SK-N-SH treated with all-trans-retinoic acid at 6 μM for 48 hours (cell line): ENCODE measurements around the gene TMC5.

Experiments used
- ATAC-seq: fragments of 200-7000 bp; cut with Tn5 transposase; 3 replicates; pipeline ENCODE4 v1.9.1; 2020; ENCODE audit warnings: mild to moderate bottlenecking, moderate library complexity
- ARNTL ChIP-seq: fragments of 450-650 bp; formaldehyde crosslinking; IDR thresholded peaks from 2 replicates; pipeline ENCODE4 v1.5.0; 2020; ENCODE audit warnings: low read depth, mild to moderate bottlenecking, moderate library complexity, borderline replicate concordance
- BACH2 ChIP-seq: fragments of 250-450 bp; sonication (Bioruptor Pico); IDR thresholded peaks from 2 replicates; pipeline ENCODE4 v1.9.0; 2021; ENCODE audit warnings: mild to moderate bottlenecking, borderline replicate concordance
- CSDC2 ChIP-seq: fragments of 250-450 bp; sonication (Bioruptor Pico); IDR thresholded peaks from 2 replicates; pipeline ENCODE4 v1.5.0; 2020; ENCODE audit warnings: mild to moderate bottlenecking, moderate library complexity
- CSRNP3 ChIP-seq: fragments of 250-450 bp; sonication (Bioruptor Pico); IDR thresholded peaks from 2 replicates; pipeline ENCODE4 v1.5.1; 2021; ENCODE audit warnings: mild to moderate bottlenecking, moderate library complexity
- ESRRG ChIP-seq: fragments of 250-450 bp; sonication (Bioruptor Pico); IDR thresholded peaks from 2 replicates; pipeline ENCODE4 v1.6.1; 2021; ENCODE audit warnings: mild to moderate bottlenecking
- GLIS3 ChIP-seq: fragments of 250-450 bp; sonication (Bioruptor Pico); IDR thresholded peaks from 2 replicates; pipeline ENCODE4 v1.5.0; 2020; ENCODE audit warnings: mild to moderate bottlenecking, moderate library complexity
- ISL1 ChIP-seq: fragments of 250-450 bp; sonication (Bioruptor Pico); IDR thresholded peaks from 2 replicates; pipeline ENCODE4 v2.1.2; 2022; ENCODE audit warnings: mild to moderate bottlenecking, moderate library complexity
- OSR1 ChIP-seq: fragments of 250-450 bp; sonication (Bioruptor Pico); IDR thresholded peaks from 2 replicates; pipeline ENCODE4 v1.8.0; 2022; ENCODE audit warnings: moderate library complexity, mild to moderate bottlenecking, inconsistent platforms
- PATZ1 ChIP-seq: fragments of 250-450 bp; sonication (Bioruptor Pico); IDR thresholded peaks from 2 replicates; pipeline ENCODE4 v1.8.0; 2020; ENCODE audit warnings: mild to moderate bottlenecking, moderate library complexity, borderline replicate concordance
- PPARA ChIP-seq: fragments of 250-450 bp; sonication (Bioruptor Pico); IDR thresholded peaks from 2 replicates; pipeline ENCODE4 v1.5.0; 2020; ENCODE audit warnings: mild to moderate bottlenecking, borderline replicate concordance
- RARB ChIP-seq: fragments of 250-450 bp; sonication (Bioruptor Pico); IDR thresholded peaks from 2 replicates; pipeline ENCODE4 v1.8.0; 2021; ENCODE audit warnings: mild to moderate bottlenecking, moderate library complexity
- TCF4 ChIP-seq: fragments of 250-450 bp; sonication (Bioruptor Pico); IDR thresholded peaks from 2 replicates; pipeline ENCODE4 v1.8.0; 2021; ENCODE audit warnings: mild to moderate bottlenecking, moderate library complexity, borderline replicate concordance
- TOX ChIP-seq: fragments of 250-450 bp; sonication (Bioruptor Pico); IDR thresholded peaks from 2 replicates; pipeline ENCODE4 v1.8.0; 2021; ENCODE audit warnings: mild to moderate bottlenecking, moderate library complexity, borderline replicate concordance
- TSHZ2 ChIP-seq: fragments of 250-450 bp; sonication (Bioruptor Pico); IDR thresholded peaks from 2 replicates; pipeline ENCODE4 v1.5.0; 2020; ENCODE audit warnings: mild to moderate bottlenecking, moderate library complexity
- ZC3H10 ChIP-seq: fragments of 250-450 bp; sonication (Bioruptor Pico); IDR thresholded peaks from 2 replicates; pipeline ENCODE4 v1.5.1; 2021; ENCODE audit warnings: mild to moderate bottlenecking, moderate library complexity
- ZFP3 ChIP-seq: fragments of 250-450 bp; sonication (Bioruptor Pico); IDR thresholded peaks from 2 replicates; pipeline ENCODE4 v1.5.0; 2020; ENCODE audit warnings: mild to moderate bottlenecking, moderate library complexity
- ZFP30 ChIP-seq: fragments of 450-650 bp; formaldehyde crosslinking; IDR thresholded peaks from 2 replicates; pipeline ENCODE4 v1.5.0; 2022; ENCODE audit warnings: mild to moderate bottlenecking, moderate library complexity
- ZNF70 ChIP-seq: fragments of 450-650 bp; formaldehyde crosslinking; IDR thresholded peaks from 2 replicates; pipeline ENCODE4 v1.5.0; 2020; ENCODE audit warnings: mild to moderate bottlenecking, moderate library complexity
- ZNF8 ChIP-seq: fragments of 450-650 bp; formaldehyde crosslinking; IDR thresholded peaks from 2 replicates; pipeline ENCODE4 v1.5.0; 2020; ENCODE audit warnings: mild to moderate bottlenecking, moderate library complexity

Gene TMC5

GRCh38 chr16:19479302-19479721, 61.6 kb downstream of the TMC5 start:
- no peak for ATAC-seq
- TF ChIP-seq ZFP30 (CRISPR knock-in tag) (no peak), ZFP3 (no peak), ESRRG (CRISPR knock-in tag) (no peak), TSHZ2 (no peak), PATZ1 (CRISPR knock-in tag) (no peak), PPARA (no peak), OSR1 (CRISPR knock-in tag) (no peak), ARNTL (CRISPR knock-in tag) (no peak), GLIS3 (CRISPR knock-in tag) (no peak), CSRNP3 (CRISPR knock-in tag) (no peak), CSDC2 (no peak)

GRCh38 chr16:19481296-19481695, 63.6 kb downstream of the TMC5 start:
- no peak for ATAC-seq
- no peak for TF ChIP-seq PATZ1 (CRISPR knock-in tag)
- no peak for TF ChIP-seq TCF4 (CRISPR knock-in tag)
- no peak for TF ChIP-seq RARB (CRISPR knock-in tag)
- no peak for TF ChIP-seq ZFP3
- no peak for TF ChIP-seq ZC3H10 (CRISPR knock-in tag)
- TF ChIP-seq ARNTL (CRISPR knock-in tag) = no peak
- no peak for TF ChIP-seq ZNF70 (CRISPR knock-in tag)
- TF ChIP-seq GLIS3 (CRISPR knock-in tag) = no peak
- TF ChIP-seq CSDC2 = no peak
- TF ChIP-seq TSHZ2 = no peak
- no peak for TF ChIP-seq OSR1 (CRISPR knock-in tag)
- no peak for TF ChIP-seq PPARA
- TF ChIP-seq CSRNP3 (CRISPR knock-in tag) = no peak
- TF ChIP-seq ZNF8 = no peak
- TF ChIP-seq TOX (CRISPR knock-in tag) = no peak
- no peak for TF ChIP-seq ESRRG (CRISPR knock-in tag)
- no peak for TF ChIP-seq ISL1 (CRISPR knock-in tag)
- no peak for TF ChIP-seq BACH2 (CRISPR knock-in tag)
